Omental fat pad (tissue), 4 donors: Measurements from ENCODE around the gene AAMP. TPM values are rescaled to one million over a fixed set of nuclear protein-coding genes. Genes with fewer than 3 reads are reported as not detected.

Experiments used
- ATAC-seq: fragments of 150-250 bp; one replicate; pipeline ENCODE4 v1.9.1; 2016; ENCODE audit warnings: mild to moderate bottlenecking, moderate library complexity; ENCODE audit not compliant: low FRiP score
- DNase-seq: peaks from one replicate; pipeline ENCODE4 v3.0.0-alpha.2; 2019; ENCODE audit warnings: low spot score
- total RNA-seq, 4 donors: library from RNA; depleted of rRNA; stranded (reverse); fragments of >200 nt; gene quantifications; one replicate each; pipeline ENCODE4 v1.1.0, GENCODE V29; 2016
- TF ChIP-seq, protein P1 (sequence below), 3 donors: fragments of 450-650 bp; IDR thresholded peaks; one replicate each; pipeline ENCODE4 v1.5.1; 2016 to 2017; ENCODE audit warnings: antibody characterized with exemption in 3 of 3, mild to moderate bottlenecking in 3 of 3, moderate library complexity in 2 of 3

Gene AAMP
- total RNA-seq, 4 donors from 2014 or later: 122 to 165 (median 140) TPM

DNA sequence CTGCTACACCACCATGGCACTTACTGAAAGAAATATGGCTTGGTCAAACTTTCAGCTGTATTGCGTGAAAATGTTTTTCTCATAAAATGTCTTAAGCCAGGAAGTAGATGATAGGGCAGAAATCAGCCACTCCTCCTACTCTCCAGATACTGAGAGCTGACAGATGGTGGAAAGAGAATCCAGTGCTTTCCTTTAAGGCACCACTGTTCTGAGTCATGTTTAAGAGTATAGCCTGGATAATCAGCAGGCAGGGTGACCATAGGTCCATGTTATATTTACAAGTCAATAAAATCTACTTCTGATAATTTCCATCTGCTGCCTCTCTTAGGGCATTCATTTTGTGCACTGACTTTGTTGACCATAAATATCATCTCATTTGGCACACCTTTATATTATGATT lies 31.1 kb downstream of the AAMP start:
- ATAC-seq: no peak
- TF ChIP-seq, protein P1, sequence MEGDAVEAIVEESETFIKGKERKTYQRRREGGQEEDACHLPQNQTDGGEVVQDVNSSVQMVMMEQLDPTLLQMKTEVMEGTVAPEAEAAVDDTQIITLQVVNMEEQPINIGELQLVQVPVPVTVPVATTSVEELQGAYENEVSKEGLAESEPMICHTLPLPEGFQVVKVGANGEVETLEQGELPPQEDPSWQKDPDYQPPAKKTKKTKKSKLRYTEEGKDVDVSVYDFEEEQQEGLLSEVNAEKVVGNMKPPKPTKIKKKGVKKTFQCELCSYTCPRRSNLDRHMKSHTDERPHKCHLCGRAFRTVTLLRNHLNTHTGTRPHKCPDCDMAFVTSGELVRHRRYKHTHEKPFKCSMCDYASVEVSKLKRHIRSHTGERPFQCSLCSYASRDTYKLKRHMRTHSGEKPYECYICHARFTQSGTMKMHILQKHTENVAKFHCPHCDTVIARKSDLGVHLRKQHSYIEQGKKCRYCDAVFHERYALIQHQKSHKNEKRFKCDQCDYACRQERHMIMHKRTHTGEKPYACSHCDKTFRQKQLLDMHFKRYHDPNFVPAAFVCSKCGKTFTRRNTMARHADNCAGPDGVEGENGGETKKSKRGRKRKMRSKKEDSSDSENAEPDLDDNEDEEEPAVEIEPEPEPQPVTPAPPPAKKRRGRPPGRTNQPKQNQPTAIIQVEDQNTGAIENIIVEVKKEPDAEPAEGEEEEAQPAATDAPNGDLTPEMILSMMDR (IDR thresholded peaks at IDR 0.05): no peak
- no peak for DNase-seq

DNA sequence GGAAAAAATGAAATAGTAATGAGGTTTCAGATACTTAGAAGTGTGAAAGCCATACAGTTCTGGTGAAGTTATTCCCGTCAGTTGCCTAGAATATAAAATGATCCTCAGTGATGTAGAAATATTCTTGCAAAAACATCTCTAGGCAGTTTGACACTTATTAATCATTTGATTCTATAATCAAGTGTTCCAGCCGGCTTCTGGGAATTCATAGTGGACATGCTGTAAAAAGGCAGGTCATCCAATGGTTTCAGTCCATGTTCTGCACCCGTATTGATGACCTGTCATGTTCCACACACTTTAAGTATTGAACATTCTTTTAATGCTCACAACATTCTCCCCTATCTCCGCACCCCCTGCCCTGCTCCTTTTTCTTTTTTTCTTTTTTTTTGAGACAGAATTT lies 33.1 kb downstream of the AAMP start:
- TF ChIP-seq, protein P1 (IDR thresholded peaks at IDR 0.05): no peak
- no peak for DNase-seq

DNA sequence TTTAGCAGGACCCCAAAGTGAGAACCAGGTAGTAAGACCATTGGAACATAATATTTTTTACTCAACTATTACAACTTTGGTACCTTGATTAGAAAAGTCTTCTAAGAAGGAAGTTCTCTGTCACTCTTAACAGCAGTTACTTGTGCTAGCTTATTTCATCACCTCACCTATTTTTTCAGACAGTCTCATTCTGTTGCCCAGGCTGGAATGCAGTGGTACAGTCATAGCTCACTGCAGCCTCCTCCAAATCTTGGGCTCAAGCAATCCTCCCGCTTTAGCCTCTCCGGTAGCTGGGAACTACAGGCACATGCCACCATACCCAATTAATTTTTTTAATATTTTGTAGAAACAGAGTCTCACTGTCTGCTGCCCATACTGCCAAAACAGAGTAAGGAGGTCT lies 34.9 kb downstream of the AAMP start:
- no peak for ATAC-seq
- DNase-seq: no peak
- TF ChIP-seq, protein P1 (IDR thresholded peaks at IDR 0.05): no peak

More for the DNA sequence above, 33.1 kb downstream of the AAMP start:
- ATAC-seq: no peak

- ATAC-seq (no peak), DNase-seq (no peak)
- TF ChIP-seq, protein P1 (IDR thresholded peaks at IDR 0.05): no peak
Observed at GRCh38 chr2:218234521-218234920, 35.4 kb downstream of the AAMP start.

GRCh38 chr2:218233543-218233942 lies 36.4 kb downstream of the AAMP start:
- TF ChIP-seq, protein P1 (IDR thresholded peaks at IDR 0.05): no peak

DNA sequence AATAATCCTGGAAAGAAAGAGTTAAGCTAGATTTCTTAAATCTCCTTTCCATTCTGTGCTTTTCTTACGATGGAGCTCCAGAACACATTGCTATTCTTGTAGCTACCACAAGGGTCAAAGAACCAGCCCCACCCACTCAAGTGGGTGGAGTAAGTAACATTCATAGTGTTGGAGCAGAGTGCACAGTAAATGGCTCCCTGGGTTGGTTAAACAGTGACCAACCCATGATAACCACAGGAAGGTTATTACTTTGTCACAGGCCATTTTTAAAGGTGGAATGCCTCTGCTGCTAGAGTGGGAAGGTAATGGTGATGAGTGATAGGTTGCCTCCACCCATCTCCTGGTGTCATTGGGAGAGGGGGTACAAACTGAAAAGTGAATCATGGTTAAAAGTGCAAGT lies 39.1 kb downstream of the AAMP start:
- DNase-seq: no peak
- no peak for ATAC-seq
- TF ChIP-seq, protein P1 (IDR thresholded peaks at IDR 0.05): no peak

More at GRCh38 chr2:218233543-218233942, 36.4 kb downstream of the AAMP start:
- ATAC-seq: no peak
- no peak for DNase-seq

DNA sequence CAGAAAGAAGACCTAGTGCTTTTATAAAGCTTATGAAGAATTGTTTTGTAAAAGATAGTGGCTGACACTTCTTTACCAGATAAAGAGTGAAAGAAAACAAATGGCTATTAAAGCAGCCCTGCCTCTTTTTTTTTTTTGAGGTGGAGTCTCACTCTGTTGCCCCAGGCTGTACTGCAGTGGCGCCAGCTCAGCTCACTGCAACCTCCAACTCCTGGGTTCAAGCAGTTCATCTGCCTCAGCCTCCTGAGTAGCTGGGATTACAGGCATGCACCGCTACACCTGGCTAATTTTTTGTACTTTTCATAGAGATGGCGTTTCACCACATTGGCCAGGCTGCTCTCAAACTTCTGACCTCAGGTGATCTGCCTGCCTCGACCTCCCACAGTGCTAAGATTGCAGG lies 40.1 kb downstream of the AAMP start:
- ATAC-seq (no peak), DNase-seq (no peak)
- TF ChIP-seq, protein P1 (IDR thresholded peaks at IDR 0.05): no peak
